HG03108 (cell line): Measurements from ENCODE around the gene AJAP1.

Experiments used
- ATAC-seq: cut with Tn5 transposase; IDR thresholded peaks from one replicate; pipeline ENCODE4 v1.9.1; 2021; ENCODE audit warnings: moderate library complexity; ENCODE audit not compliant: unreplicated experiment

Gene AJAP1

DNA sequence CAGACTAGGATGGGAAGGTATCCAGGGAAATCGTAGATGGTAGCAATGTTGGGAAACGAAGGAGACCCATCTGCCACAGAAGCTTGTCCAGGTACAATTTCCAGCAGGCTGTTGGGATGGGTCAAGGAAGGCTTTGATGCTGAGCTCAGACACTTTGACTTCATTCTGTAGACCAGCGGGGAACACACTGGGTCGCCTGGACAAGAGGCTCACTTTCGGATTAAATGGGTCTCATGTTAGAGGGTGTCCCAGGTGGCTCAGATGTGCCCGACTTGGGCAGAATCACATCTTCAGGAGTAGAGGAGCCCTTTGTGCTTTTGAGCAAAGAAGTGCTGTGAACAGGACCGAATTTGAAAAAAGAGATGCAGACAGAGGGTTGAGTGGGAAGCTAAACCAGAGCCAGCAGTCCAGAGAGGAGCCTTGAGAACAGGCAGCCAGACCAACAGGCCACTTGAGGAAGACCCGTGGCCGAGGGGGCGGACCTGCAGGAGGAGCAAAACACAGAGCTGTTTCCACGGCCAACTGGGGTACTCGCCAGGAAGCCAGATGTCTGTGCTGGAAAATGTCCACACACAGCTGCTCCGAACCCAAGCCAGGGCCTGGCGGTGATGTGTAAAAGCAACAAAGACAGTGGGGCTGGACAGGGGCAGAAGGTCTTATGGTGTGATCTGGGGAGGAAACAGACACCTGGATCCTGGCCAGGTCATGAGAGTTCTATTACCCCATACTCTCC lies 146.9 kb downstream of the AJAP1 start:
- no peak for ATAC-seq

GRCh38 chr1:4802024-4802423 lies 147.6 kb downstream of the AJAP1 start:
- ATAC-seq: no peak

DNA sequence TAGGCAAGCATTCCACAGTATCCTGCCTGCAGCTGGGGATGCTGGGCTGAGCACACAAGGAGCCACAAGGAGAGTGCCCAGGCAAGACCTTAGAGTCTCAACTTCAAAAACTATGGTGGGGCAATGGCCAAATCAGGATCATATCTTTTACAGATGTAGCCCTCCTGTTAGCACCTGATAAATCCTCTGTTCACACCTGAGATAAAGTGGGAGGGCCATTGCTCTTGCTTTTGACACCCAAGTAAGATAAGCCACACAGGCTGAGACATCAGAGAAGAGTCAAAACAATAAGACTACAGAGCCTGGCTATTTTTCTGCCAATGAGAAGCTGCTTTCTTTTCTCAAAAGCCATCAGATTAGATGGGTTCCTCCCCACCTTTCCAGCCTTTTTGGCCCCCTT lies 148.9 kb downstream of the AJAP1 start:
- no peak for ATAC-seq

- ATAC-seq: no peak
Measured at GRCh38 chr1:4805987-4806386, 151.6 kb downstream of the AJAP1 start.

- ATAC-seq: no peak
Measured at GRCh38 chr1:4820543-4820942, 166.1 kb downstream of the AJAP1 start.

- ATAC-seq: no peak
Measured at GRCh38 chr1:4825800-4826450, 171.5 kb downstream of the AJAP1 start.

DNA sequence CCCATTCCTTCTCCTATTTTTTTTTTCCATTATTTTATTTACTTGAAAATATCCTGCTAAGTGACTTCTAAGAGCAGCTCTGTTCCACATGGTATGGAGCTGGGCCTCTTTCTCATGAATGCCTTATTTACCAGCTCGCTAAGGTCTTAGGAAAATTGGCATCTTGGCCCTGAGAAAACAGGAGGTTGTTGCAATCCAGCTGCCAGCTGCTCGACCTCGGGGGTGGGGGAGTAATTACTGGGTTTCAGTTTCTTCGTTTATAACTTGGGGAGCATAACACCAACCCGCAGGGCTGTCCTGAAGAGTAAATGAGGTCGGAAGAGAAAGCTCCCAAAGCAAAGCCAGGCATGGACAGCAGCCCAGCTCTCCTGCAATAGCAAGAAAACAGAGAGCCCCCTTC lies 176.3 kb downstream of the AJAP1 start:
- no peak for ATAC-seq

GRCh38 chr1:4836574-4836973 lies 182.2 kb downstream of the AJAP1 start:
- ATAC-seq: no peak

- ATAC-seq: no peak
Measured at GRCh38 chr1:4837031-4837600, 182.7 kb downstream of the AJAP1 start.

- no peak for ATAC-seq
Measured at GRCh38 chr1:4837752-4838151, 183.3 kb downstream of the AJAP1 start.

- no peak for ATAC-seq
Measured at GRCh38 chr1:4838231-4838630, 183.8 kb downstream of the AJAP1 start.
